Mesenchymal stem cell (in vitro differentiated cells and primary cell): ENCODE data around the gene PHACTR2.
"Not testable (repeated sequence)": the region's sequence is repeated elsewhere in the genome, so short reads cannot be mapped to it uniquely, and the experiment has no call there.

Experiments used
- DNase-seq: peaks from one replicate; pipeline ENCODE4 v3.0.0-alpha.2; 2013
- H2AFZ ChIP-seq: one replicate; pipeline ENCODE4 v1.6.1; 2013; ENCODE audit warnings: low read depth, mild to moderate bottlenecking, control low read depth, inconsistent platforms, low read length, moderate library complexity
- H2AK5ac ChIP-seq: 2 replicates; pipeline ENCODE4 v1.6.1; 2013; ENCODE audit warnings: low read length, moderate library complexity, mild to moderate bottlenecking, inconsistent platforms; ENCODE audit not compliant: severe bottlenecking
- H2BK120ac ChIP-seq: one replicate; pipeline ENCODE4 v1.6.1; 2013; ENCODE audit warnings: low read depth, mild to moderate bottlenecking, inconsistent platforms, low read length, moderate library complexity
- H2BK12ac ChIP-seq, 2 experiments: one replicate each; pipeline ENCODE4 v1.6.1; 2013; ENCODE audit warnings: inconsistent platforms in 2 of 2, low read length in 2 of 2, mild to moderate bottlenecking in 2 of 2, moderate library complexity in 2 of 2, control low read depth in 1 of 2
- H2BK15ac ChIP-seq: one replicate; pipeline ENCODE4 v1.6.1; 2013; ENCODE audit warnings: mild to moderate bottlenecking, low read depth, inconsistent platforms; ENCODE audit not compliant: poor library complexity, severe bottlenecking
- H2BK5ac ChIP-seq: 2 replicates; pipeline ENCODE4 v1.6.1; 2013; ENCODE audit warnings: low read depth, mild to moderate bottlenecking, low read length, control low read depth, inconsistent platforms; ENCODE audit not compliant: poor library complexity, severe bottlenecking
- H3K14ac ChIP-seq, 2 experiments: one replicate each; pipeline ENCODE4 v1.6.1; 2013; ENCODE audit warnings: inconsistent platforms in 2 of 2, low read length in 2 of 2, control low read depth in 1 of 2, mild to moderate bottlenecking in 1 of 2, moderate library complexity in 1 of 2
- H3K18ac ChIP-seq, 2 experiments: one replicate each; pipeline ENCODE4 v1.6.1; 2013; ENCODE audit warnings: inconsistent platforms in 2 of 2, low read length in 2 of 2, control low read depth in 1 of 2, low read depth in 1 of 2, mild to moderate bottlenecking in 1 of 2
- H3K23ac ChIP-seq, 2 experiments: one replicate each; pipeline ENCODE4 v1.6.1; 2013; ENCODE audit warnings: inconsistent platforms in 2 of 2, low read length in 2 of 2, mild to moderate bottlenecking in 2 of 2, moderate library complexity in 2 of 2, control low read depth in 1 of 2
- H3K27ac ChIP-seq: 2 replicates; pipeline ENCODE4 v1.5.1; 2013; ENCODE audit warnings: mild to moderate bottlenecking, moderate library complexity, low read length, control low read depth, inconsistent platforms; ENCODE audit not compliant: poor library complexity, severe bottlenecking
- H3K27me3 ChIP-seq, 2 experiments: 2 replicates each; pipeline versions ENCODE4 v1.6.1 to v1.7.0; 2013; ENCODE audit warnings: low read length in 2 of 2, mild to moderate bottlenecking in 2 of 2, moderate library complexity in 2 of 2, control low read depth in 1 of 2, inconsistent platforms in 1 of 2; ENCODE audit not compliant: control insufficient read depth in 1 of 2, insufficient read depth in 1 of 2
- H3K36me3 ChIP-seq, 2 experiments: 2 replicates each; pipeline versions ENCODE4 v1.6.1 to v1.7.0; 2013; ENCODE audit warnings: low read length in 2 of 2, control low read depth in 1 of 2, inconsistent platforms in 1 of 2, low read depth in 1 of 2, mild to moderate bottlenecking in 1 of 2; ENCODE audit not compliant: insufficient read depth in 2 of 2, control insufficient read depth in 1 of 2
- H3K4ac ChIP-seq, 2 experiments: one replicate each; pipeline ENCODE4 v1.6.1; 2013; ENCODE audit warnings: inconsistent platforms in 2 of 2, low read length in 2 of 2, mild to moderate bottlenecking in 2 of 2, moderate library complexity in 2 of 2, control low read depth in 1 of 2, low read depth in 1 of 2
- H3K4me1 ChIP-seq: 2 replicates; pipeline ENCODE4 v1.6.1; 2013; ENCODE audit warnings: low read depth, low read length, control low read depth; ENCODE audit not compliant: control insufficient read depth, insufficient read depth
- H3K4me2 ChIP-seq: 2 replicates; pipeline ENCODE4 v1.6.1; 2013; ENCODE audit warnings: low read length, mild to moderate bottlenecking, inconsistent platforms; ENCODE audit not compliant: poor library complexity, severe bottlenecking
- H3K4me3 ChIP-seq, 2 experiments: 2 replicates each; pipeline versions ENCODE4 v1.5.1 to v1.7.0; 2013; ENCODE audit warnings: low read length in 2 of 2, mild to moderate bottlenecking in 2 of 2, control low read depth in 1 of 2, low read depth in 1 of 2; ENCODE audit not compliant: insufficient read depth in 1 of 2
- H3K79me1 ChIP-seq: replicated peaks from 2 replicates; pipeline ENCODE4 v1.6.1; 2013; ENCODE audit warnings: mild to moderate bottlenecking, control low read depth, low read length, inconsistent platforms; ENCODE audit not compliant: poor library complexity, severe bottlenecking
- H3K9ac ChIP-seq: 2 replicates; pipeline ENCODE4 v1.7.0; 2013; ENCODE audit warnings: mild to moderate bottlenecking, low read length, moderate library complexity
- H3K9me3 ChIP-seq: 2 replicates; pipeline ENCODE4 v1.7.0; 2013; ENCODE audit warnings: mild to moderate bottlenecking, low read length; ENCODE audit not compliant: control insufficient read depth
- H4K8ac ChIP-seq: one replicate; pipeline ENCODE4 v1.6.1; 2013; ENCODE audit warnings: inconsistent platforms, mild to moderate bottlenecking, low read length, moderate library complexity
- H4K91ac ChIP-seq: one replicate; pipeline ENCODE4 v1.6.1; 2013; ENCODE audit warnings: mild to moderate bottlenecking, low read length, inconsistent platforms
- WGBS: methylation state at CpG from one replicate; pipeline ENCODE4 v1.1.7; 2013; ENCODE audit warnings: mixed read lengths; 5-methylcytosine and 5-hydroxymethylcytosine counted together

PHACTR2 gene

DNA sequence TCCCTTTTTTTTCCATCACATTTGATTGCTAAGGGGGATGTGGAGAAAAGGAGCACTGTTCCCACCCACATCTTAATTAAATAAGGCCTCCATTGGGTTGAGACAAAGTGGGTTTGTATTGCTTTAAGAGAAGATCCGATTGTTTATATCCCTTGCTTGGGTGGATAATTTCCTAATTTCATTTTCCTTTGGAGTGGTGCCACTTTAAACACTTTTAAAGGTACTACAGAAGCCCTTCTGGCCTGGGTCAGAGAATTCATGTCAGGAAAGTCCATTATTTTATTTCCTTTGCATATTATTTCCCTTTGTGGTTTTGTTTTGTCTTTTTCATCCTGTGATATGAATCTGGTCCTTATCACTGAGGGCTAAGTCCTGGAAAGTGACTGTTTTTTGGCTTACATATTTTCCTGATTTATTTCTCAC lies 56.9 kb downstream of the PHACTR2 start:
- H2BK12ac ChIP-seq: no peak overlapping the region
- H3K9ac ChIP-seq: no peak overlapping the region
- H3K27ac ChIP-seq: no peak overlapping the region
- H2BK5ac ChIP-seq: no peak overlapping the region
- no peaks in the 10 kb centered on the region for H3K9me3 ChIP-seq
- no peak overlapping the region for H3K4me3 ChIP-seq
- no peaks in the 10 kb centered on the region for H3K27me3 ChIP-seq
- H2BK15ac ChIP-seq: no peak overlapping the region
- no peak overlapping the region for H2BK120ac ChIP-seq
- peaks cover 2% of the 10 kb centered on the region for H3K79me1 ChIP-seq
- H3K18ac ChIP-seq: no peak overlapping the region
- no peak overlapping the region for H3K4ac ChIP-seq
- no peak overlapping the region for H2AK5ac ChIP-seq
- H3K4me2 ChIP-seq: no peak overlapping the region
- WGBS: no CpG with 5 or more reads among the region's 1 CpG
- H4K8ac ChIP-seq: no peak overlapping the region
- no peak overlapping the region for H2AFZ ChIP-seq
- DNase-seq: no peak
- H3K4me1 ChIP-seq: peaks cover 3% of the 10 kb centered on the region
- no peak overlapping the region for H4K91ac ChIP-seq
- H3K36me3 ChIP-seq: no peaks in the 10 kb centered on the region
- H3K23ac ChIP-seq: no peak overlapping the region
- H3K14ac ChIP-seq: no peak overlapping the region

DNA sequence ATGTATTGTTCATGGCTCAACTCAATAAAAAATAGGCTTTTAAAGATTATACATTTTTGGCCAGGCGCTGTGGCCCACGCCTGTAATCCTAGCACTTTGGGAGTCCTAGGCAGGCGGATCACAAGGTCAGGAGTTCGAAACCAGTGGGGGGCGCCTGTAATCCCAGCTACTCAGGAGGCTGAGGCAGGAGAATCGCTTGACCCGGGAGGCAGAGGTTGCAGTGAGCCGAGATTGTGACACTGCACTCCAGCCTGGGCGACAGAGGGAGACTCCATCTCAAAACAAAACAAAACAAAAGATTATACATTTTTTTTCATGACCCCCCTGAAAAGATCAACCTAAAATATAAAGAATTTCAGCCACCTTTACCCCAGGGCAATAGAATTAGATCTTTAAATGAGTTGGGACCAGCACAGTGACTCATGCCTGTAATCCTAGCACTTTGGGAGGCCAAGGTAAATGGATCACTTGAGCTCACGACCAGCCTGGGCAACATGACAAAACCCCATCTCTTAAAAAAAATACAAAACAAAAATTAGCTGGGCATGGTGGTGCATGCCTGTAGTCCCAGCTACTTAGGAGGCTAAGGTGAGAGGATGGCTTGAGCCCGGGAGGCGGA lies 60.4 kb downstream of the PHACTR2 start:
- H3K79me1 ChIP-seq, DNase-seq, H3K4ac ChIP-seq, H2BK120ac ChIP-seq, H4K91ac ChIP-seq, H2AFZ ChIP-seq, H3K9ac ChIP-seq, H3K9me3 ChIP-seq, H4K8ac ChIP-seq, H3K4me3 ChIP-seq, H2AK5ac ChIP-seq, H2BK5ac ChIP-seq, H3K27me3 ChIP-seq, H2BK12ac ChIP-seq, H2BK15ac ChIP-seq, H3K23ac ChIP-seq, H3K27ac ChIP-seq, H3K14ac ChIP-seq, H3K36me3 ChIP-seq, H3K18ac ChIP-seq, H3K4me2 ChIP-seq, H3K4me1 ChIP-seq: not testable (repeated sequence)
- WGBS: 97% methylated on average over 11 of the region's 12 CpGs

DNA sequence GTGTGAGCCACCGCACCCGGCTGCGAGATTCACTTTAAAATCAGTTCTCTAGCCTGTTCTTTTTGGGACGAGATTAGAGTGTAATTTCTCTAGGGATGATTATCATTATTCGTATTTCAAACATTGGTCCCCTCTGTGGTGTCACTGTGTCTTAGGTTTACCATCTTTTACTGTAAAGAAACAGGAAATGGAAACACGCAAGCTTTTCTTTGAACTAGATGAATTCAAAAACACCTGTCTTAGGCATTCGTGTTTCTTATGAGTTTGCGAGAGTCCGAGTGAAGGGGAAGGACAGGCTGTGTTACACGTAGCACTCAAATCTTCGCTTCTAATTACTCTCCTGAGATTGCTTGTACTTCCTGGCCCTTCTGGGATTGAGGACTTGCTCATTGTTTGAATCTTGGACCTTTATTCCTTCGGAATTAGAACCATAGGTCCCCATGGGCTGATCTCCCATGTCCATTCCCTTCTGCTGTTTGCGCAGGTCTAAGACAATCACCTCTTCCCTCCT lies 61.6 kb downstream of the PHACTR2 start:
- no peak overlapping the region for H2BK12ac ChIP-seq
- no peaks in the 10 kb centered on the region for H3K27me3 ChIP-seq
- WGBS: over 99% methylated on average over 13 of the region's 13 CpGs
- H3K4me1 ChIP-seq: peaks cover 3% of the 10 kb centered on the region
- H2AK5ac ChIP-seq: no peak overlapping the region
- no peak overlapping the region for H2AFZ ChIP-seq
- no peak overlapping the region for H3K4me2 ChIP-seq
- H4K91ac ChIP-seq: no peak overlapping the region
- no peaks in the 10 kb centered on the region for H3K36me3 ChIP-seq
- no peak overlapping the region for H2BK120ac ChIP-seq
- H3K79me1 ChIP-seq: no peaks in the 10 kb centered on the region
- no peak overlapping the region for H2BK5ac ChIP-seq
- no peak overlapping the region for H3K23ac ChIP-seq
- H3K9me3 ChIP-seq: no peaks in the 10 kb centered on the region
- no peak overlapping the region for H3K9ac ChIP-seq
- no peak overlapping the region for H3K14ac ChIP-seq
- no peak overlapping the region for H3K18ac ChIP-seq
- no peak overlapping the region for H4K8ac ChIP-seq
- H3K4me3 ChIP-seq: no peak overlapping the region
- H3K27ac ChIP-seq: no peak overlapping the region
- DNase-seq: no peak
- H3K4ac ChIP-seq: no peak overlapping the region
- no peak overlapping the region for H2BK15ac ChIP-seq

DNA sequence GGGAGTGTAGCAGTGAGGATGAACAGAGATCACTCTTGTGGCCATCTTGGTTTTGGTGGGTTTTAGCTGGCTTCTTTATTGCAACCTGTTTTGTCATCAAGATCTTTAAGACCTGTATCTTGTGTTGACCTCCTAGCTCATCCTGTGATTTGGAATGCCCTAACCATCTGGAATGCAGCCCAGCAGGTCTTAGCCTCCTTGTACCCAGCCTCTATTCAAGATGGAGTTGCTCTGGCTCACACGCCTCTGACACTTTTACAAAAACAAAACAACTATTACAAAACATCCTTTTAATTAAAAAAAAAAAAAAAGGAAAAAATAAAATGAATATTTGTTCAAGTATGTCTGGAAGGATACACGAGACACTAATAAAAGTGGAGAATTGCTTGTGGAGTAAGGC lies 62.4 kb downstream of the PHACTR2 start:
- no peak overlapping the region for H3K18ac ChIP-seq

More for the DNA sequence above, 62.4 kb downstream of the PHACTR2 start:
- peaks cover 9% of the 10 kb centered on the region for H3K4me1 ChIP-seq
- no peak for DNase-seq
- H2BK15ac ChIP-seq: no peak overlapping the region
- H2AK5ac ChIP-seq: no peak overlapping the region
- no peak overlapping the region for H3K9ac ChIP-seq
- H2AFZ ChIP-seq: no peak overlapping the region
- H4K91ac ChIP-seq: no peak overlapping the region
- no peak overlapping the region for H3K27ac ChIP-seq
- no peak overlapping the region for H3K14ac ChIP-seq
- WGBS: 92% methylated on average over 1 of the region's 2 CpGs
- no peaks in the 10 kb centered on the region for H3K36me3 ChIP-seq
- no peak overlapping the region for H2BK12ac ChIP-seq
- no peaks in the 10 kb centered on the region for H3K79me1 ChIP-seq
- H3K23ac ChIP-seq: no peak overlapping the region
- no peak overlapping the region for H2BK120ac ChIP-seq
- H3K27me3 ChIP-seq: no peaks in the 10 kb centered on the region
- no peaks in the 10 kb centered on the region for H3K9me3 ChIP-seq
- H3K4me3 ChIP-seq: no peak overlapping the region
- H3K4ac ChIP-seq: no peak overlapping the region
- H2BK5ac ChIP-seq: no peak overlapping the region
- H4K8ac ChIP-seq: no peak overlapping the region
- H3K4me2 ChIP-seq: no peak overlapping the region
